IPS DF 6.9 (cell line): ENCODE data around the gene KRT79.

Experiments used
- DNase-seq: peaks from one replicate; pipeline ENCODE4 v3.0.0-alpha.2; 2013; ENCODE audit warnings: low read depth, low spot score
- H3K27ac ChIP-seq: one replicate; pipeline ENCODE4 v1.5.1; 2013; ENCODE audit warnings: low read length, control low read depth
- H3K27me3 ChIP-seq: 2 replicates; pipeline ENCODE4 v1.6.1; 2013; ENCODE audit warnings: mild to moderate bottlenecking, low read length; ENCODE audit not compliant: control insufficient read depth, insufficient read depth
- H3K36me3 ChIP-seq: 2 replicates; pipeline ENCODE4 v1.6.1; 2013; ENCODE audit warnings: low read length; ENCODE audit not compliant: control insufficient read depth, insufficient read depth
- H3K4me1 ChIP-seq: 2 replicates; pipeline ENCODE4 v1.6.1; 2013; ENCODE audit warnings: low read length; ENCODE audit not compliant: control insufficient read depth, insufficient read depth
- H3K4me3 ChIP-seq: 2 replicates; pipeline ENCODE4 v1.5.1; 2013; ENCODE audit warnings: mild to moderate bottlenecking, low read length
- H3K9me3 ChIP-seq: 2 replicates; pipeline ENCODE4 v1.6.1; 2013; ENCODE audit warnings: low read length, inconsistent platforms; ENCODE audit not compliant: control insufficient read depth, insufficient read depth
- WGBS: extraction: QIAGEN DNeasy Blood & Tissue Kit; methylation state at CpG from one replicate; pipeline ENCODE4 v1.1.7; 2013; ENCODE audit warnings: mixed read lengths, missing lambda C conversion rate; ENCODE audit not compliant: insufficient read length, insufficient coverage; 5-methylcytosine and 5-hydroxymethylcytosine counted together

KRT79 gene

GRCh38 chr12:52788192-52788875 is 45.8 kb downstream of the KRT79 start:
- Histone ChIP-seq H3K9me3 (no peaks in the 10 kb centered on the region), H3K4me3 (no peak overlapping the region), H3K4me1 (no peaks in the 10 kb centered on the region), H3K36me3 (no peaks in the 10 kb centered on the region), H3K27ac (no peak overlapping the region), H3K27me3 (no peaks in the 10 kb centered on the region)
- DNase-seq, result no peak
- no CpG with 5 or more reads among the region's 6 CpGs for WGBS

- Histone ChIP-seq H3K4me3 (no peak overlapping the region), H3K36me3 (no peaks in the 10 kb centered on the region), H3K9me3 (no peaks in the 10 kb centered on the region), H3K4me1 (no peaks in the 10 kb centered on the region), H3K27me3 (no peaks in the 10 kb centered on the region), H3K27ac (no peak overlapping the region)
- WGBS, result no CpG with 5 or more reads among the region's 6 CpGs
- no peak for DNase-seq
Observed at GRCh38 chr12:52787324-52788191, 46.6 kb downstream of the KRT79 start.

GRCh38 chr12:52784909-52785308 is 49.2 kb downstream of the KRT79 start:
- Histone ChIP-seq H3K4me1 (no peaks in the 10 kb centered on the region), H3K4me3 (no peak overlapping the region), H3K9me3 (no peaks in the 10 kb centered on the region), H3K36me3 (no peaks in the 10 kb centered on the region), H3K27me3 (no peaks in the 10 kb centered on the region), H3K27ac (no peak overlapping the region)
- DNase-seq, result no peak
- no CpG with 5 or more reads among the region's 3 CpGs for WGBS

- DNase-seq, result no peak
- WGBS, result no CpG with 5 or more reads among the region's 7 CpGs
- H3K4me1 ChIP-seq, result no peaks in the 10 kb centered on the region
- no peak overlapping the region for H3K4me3 ChIP-seq
- no peaks in the 10 kb centered on the region for H3K27me3 ChIP-seq
- no peaks in the 10 kb centered on the region for H3K9me3 ChIP-seq
- H3K27ac ChIP-seq, result no peak overlapping the region
- no peaks in the 10 kb centered on the region for H3K36me3 ChIP-seq
Observed at GRCh38 chr12:52783563-52784316, 50.4 kb downstream of the KRT79 start.

- no peak for DNase-seq
- H3K9me3 ChIP-seq, result no peaks in the 10 kb centered on the region
- no peaks in the 10 kb centered on the region for H3K27me3 ChIP-seq
- no CpG with 5 or more reads among the region's 4 CpGs for WGBS
- H3K36me3 ChIP-seq, result no peaks in the 10 kb centered on the region
- H3K27ac ChIP-seq, result no peak overlapping the region
- no peak overlapping the region for H3K4me3 ChIP-seq
- H3K4me1 ChIP-seq, result no peaks in the 10 kb centered on the region
Observed at GRCh38 chr12:52782502-52782901, 51.6 kb downstream of the KRT79 start.

- no peak for DNase-seq
- Histone ChIP-seq H3K27ac (no peak overlapping the region), H3K4me3 (no peak overlapping the region), H3K9me3 (no peaks in the 10 kb centered on the region), H3K4me1 (no peaks in the 10 kb centered on the region), H3K36me3 (no peaks in the 10 kb centered on the region), H3K27me3 (no peaks in the 10 kb centered on the region)
- no CpG with 5 or more reads among the region's 4 CpGs for WGBS
Observed at GRCh38 chr12:52781399-52782082, 52.6 kb downstream of the KRT79 start.

GRCh38 chr12:52779914-52780313 is 54.2 kb downstream of the KRT79 start:
- Histone ChIP-seq H3K27ac (no peak overlapping the region), H3K4me1 (no peaks in the 10 kb centered on the region), H3K36me3 (no peaks in the 10 kb centered on the region), H3K9me3 (no peaks in the 10 kb centered on the region), H3K4me3 (no peak overlapping the region), H3K27me3 (no peaks in the 10 kb centered on the region)
- no peak for DNase-seq
- WGBS, result no CpG with 5 or more reads among the region's 6 CpGs

GRCh38 chr12:52778833-52779232 is 55.3 kb downstream of the KRT79 start:
- Histone ChIP-seq H3K9me3 (no peaks in the 10 kb centered on the region), H3K4me1 (no peaks in the 10 kb centered on the region), H3K36me3 (no peaks in the 10 kb centered on the region), H3K27ac (no peak overlapping the region), H3K4me3 (no peak overlapping the region), H3K27me3 (no peaks in the 10 kb centered on the region)
- WGBS, result no CpG with 5 or more reads among the region's 2 CpGs
- no peak for DNase-seq

- Histone ChIP-seq H3K27ac (no peak overlapping the region), H3K4me3 (no peak overlapping the region), H3K4me1 (no peaks in the 10 kb centered on the region), H3K27me3 (no peaks in the 10 kb centered on the region), H3K36me3 (no peaks in the 10 kb centered on the region), H3K9me3 (no peaks in the 10 kb centered on the region)
- WGBS, result no CpG with 5 or more reads among the region's 4 CpGs
- DNase-seq, result no peak
Observed at GRCh38 chr12:52777566-52777965, 56.5 kb downstream of the KRT79 start.

- no peaks in the 10 kb centered on the region for H3K9me3 ChIP-seq
- no peak within 1 kb of the TSS for H3K4me3 ChIP-seq
- no peaks in the 10 kb centered on the region for H3K36me3 ChIP-seq
- no peaks in the 10 kb centered on the region for H3K27me3 ChIP-seq
- H3K27ac ChIP-seq, result no peak within 1 kb of the TSS
- H3K4me1 ChIP-seq, result no peaks in the 10 kb centered on the region
- WGBS, result no CpG with 5 or more reads among the region's 8 CpGs
- no peak for DNase-seq
Observed at GRCh38 chr12:52776913-52777395, 57.2 kb downstream of the KRT79 start, which contains the start of gene KRT76. Gene KRT76, minus strand, starts transcription at chr12:52777345. Its CDS starts 54 bp downstream, at chr12:52777291.
